ENCODE measurements around the gene WBP1L. TPM values are rescaled to one million over a fixed set of nuclear protein-coding genes. Genes with fewer than 3 reads are reported as not detected.

Gene WBP1L
- total RNA-seq, 2 experiments from 2014 or later, result 17.6 to 24.4 TPM

GRCh38 chr10:102761981-102762380 lies 18.2 kb downstream of the WBP1L start:
- H3K79me2 ChIP-seq (ENCODE audit: insufficient read depth, low read depth, low read length), result no peaks in the 10 kb centered on the region
- TF ChIP-seq EZH2phosphoT487 (IDR thresholded peaks at IDR 0.05; ENCODE audit: borderline replicate concordance, low read depth, low read length), result no peak
- TF ChIP-seq CTCF (conservative IDR thresholded peaks at IDR 0.05; ENCODE audit: low read length), result no peak
- no peaks in the 10 kb centered on the region for H4K20me1 ChIP-seq (ENCODE audit: insufficient read depth, low read length)

GRCh38 chr10:102762401-102763015 lies 18.8 kb downstream of the WBP1L start:
- POLR2A ChIA-PET, result no interaction called here
- no TSS peak for BruUV-seq (replicated peaks)

More at GRCh38 chr10:102761981-102762380, 18.2 kb downstream of the WBP1L start:
- Histone ChIP-seq H3K4me1 (ENCODE audit: insufficient read depth, low read length, poor library complexity, severe bottlenecking) (peaks cover 4% of the 10 kb centered on the region), H3K36me3 (ENCODE audit: insufficient read depth, low read length) (peaks cover 17% of the 10 kb centered on the region), H3K4me3 (ENCODE audit: low read depth, low read length, poor library complexity, severe bottlenecking) (no peak overlapping the region), H2AFZ (ENCODE audit: low read length) (no peak overlapping the region), H3K27ac (ENCODE audit: low read depth, low read length, poor library complexity, severe bottlenecking) (no peak overlapping the region), H3K9me3 (ENCODE audit: low read length) (no peaks in the 10 kb centered on the region), H3K9me2 (ENCODE audit: insufficient read depth, low read length) (no peaks in the 10 kb centered on the region), H3K4me2 (ENCODE audit: low read length) (no peak overlapping the region)
- CTCF ChIA-PET (ENCODE audit: unreplicated experiment), result no interaction called here
- POLR2A ChIA-PET, result interaction anchor here (0.6 kb wide), 1 partner anchor 590 kb away, joined by 3 read pairs; no protein-coding TSS in a partner anchor
- no TSS peak for BruUV-seq (replicated peaks)
- DNase-seq (ENCODE audit: low spot score), result no peak
- intact Hi-C loops (cut with micrococcal nuclease; ENCODE audit: unreplicated experiment), result no loop called here

More at GRCh38 chr10:102762401-102763015, 18.8 kb downstream of the WBP1L start:
- H4K20me1 ChIP-seq (ENCODE audit: insufficient read depth, low read length), result no peaks in the 10 kb centered on the region
- no peak overlapping the region for H3K27ac ChIP-seq (ENCODE audit: low read depth, low read length, poor library complexity, severe bottlenecking)
- H3K79me2 ChIP-seq (ENCODE audit: insufficient read depth, low read depth, low read length), result no peaks in the 10 kb centered on the region
- peaks cover 17% of the 10 kb centered on the region for H3K36me3 ChIP-seq (ENCODE audit: insufficient read depth, low read length)
- H2AFZ ChIP-seq (ENCODE audit: low read length), result no peak overlapping the region
- no peaks in the 10 kb centered on the region for H3K9me2 ChIP-seq (ENCODE audit: insufficient read depth, low read length)
- intact Hi-C loops (cut with micrococcal nuclease; ENCODE audit: unreplicated experiment), result no loop called here
- no peak overlapping the region for H3K4me3 ChIP-seq (ENCODE audit: low read depth, low read length, poor library complexity, severe bottlenecking)
- H3K9me3 ChIP-seq (ENCODE audit: low read length), result no peaks in the 10 kb centered on the region
- no peak for DNase-seq (ENCODE audit: low spot score)
- TF ChIP-seq EZH2phosphoT487 (IDR thresholded peaks at IDR 0.05; ENCODE audit: borderline replicate concordance, low read depth, low read length) (no peak), CTCF (conservative IDR thresholded peaks at IDR 0.05; ENCODE audit: low read length) (no peak)
- H3K4me2 ChIP-seq (ENCODE audit: low read length), result no peak overlapping the region
- H3K4me1 ChIP-seq (ENCODE audit: insufficient read depth, low read length, poor library complexity, severe bottlenecking), result peaks cover 2% of the 10 kb centered on the region
- CTCF ChIA-PET (ENCODE audit: unreplicated experiment), result no interaction called here
